Left renal cortex interstitium (tissue), 4 donors: Measurements from ENCODE around the gene RUNX3. TPM values are rescaled to one million over a fixed set of nuclear protein-coding genes. Genes with fewer than 3 reads are reported as not detected.

Experiments
- DNase-seq, 4 donors: peaks; one replicate each; pipeline ENCODE4 v3.0.0-alpha.2; 2013; ENCODE audit warnings: low read depth in 4 of 4, low spot score in 2 of 4, missing footprints in 1 of 4
- polyA plus RNA-seq, 4 donors: library from polyadenylated mRNA; unstranded; fragments of 120-200 nt; gene quantifications; one replicate each; pipeline ENCODE4 v1.2.1, GENCODE V29; 2013; ENCODE audit not compliant: insufficient read length in 4 of 4

RUNX3 gene
- polyA plus RNA-seq, 4 donors = 0.44 to 0.81 (median 0.57) TPM

- DNase-seq = no peak
Observed at GRCh38 chr1:24931468-24932231, 1.6 kb upstream of the RUNX3 start.

GRCh38 chr1:24931146-24931467, 1.0 kb upstream of the RUNX3 start:
- no peak for DNase-seq

GRCh38 chr1:24929398-24930259, 447 bp downstream of the RUNX3 start:
- DNase-seq = no peak

GRCh38 chr1:24928689-24929397, 1.2 kb downstream of the RUNX3 start:
- no peak for DNase-seq

- DNase-seq = no peak
Observed at GRCh38 chr1:24927988-24928688, 1.9 kb downstream of the RUNX3 start.

GRCh38 chr1:24927473-24927872, 2.6 kb downstream of the RUNX3 start:
- no peak for DNase-seq

GRCh38 chr1:24926563-24927249, 3.4 kb downstream of the RUNX3 start:
- no peak for DNase-seq

- no peak for DNase-seq
Observed at GRCh38 chr1:24925963-24926362, 4.1 kb downstream of the RUNX3 start.

- no peak for DNase-seq
Observed at GRCh38 chr1:24925082-24925779, 4.8 kb downstream of the RUNX3 start.

GRCh38 chr1:24923485-24924113, 6.5 kb downstream of the RUNX3 start:
- no peak for DNase-seq

GRCh38 chr1:24921938-24922662, 8.0 kb downstream of the RUNX3 start:
- DNase-seq = no peak

GRCh38 chr1:24921412-24921811, 8.7 kb downstream of the RUNX3 start:
- no peak for DNase-seq

- DNase-seq = no peak
Observed at GRCh38 chr1:24920533-24920925, 9.5 kb downstream of the RUNX3 start.

GRCh38 chr1:24919791-24920532, 10.1 kb downstream of the RUNX3 start:
- no peak for DNase-seq

GRCh38 chr1:24918995-24919605, 11.0 kb downstream of the RUNX3 start:
- no peak for DNase-seq

- no peak for DNase-seq
Observed at GRCh38 chr1:24918370-24918769, 11.7 kb downstream of the RUNX3 start.

GRCh38 chr1:24917327-24918074, 12.6 kb downstream of the RUNX3 start:
- no peak for DNase-seq
